Measurements from ENCODE around the gene MPP3.
A peak's percentile ranks its signal among the peaks of the same experiment; 100 is the strongest.

The MPP3 gene

DNA sequence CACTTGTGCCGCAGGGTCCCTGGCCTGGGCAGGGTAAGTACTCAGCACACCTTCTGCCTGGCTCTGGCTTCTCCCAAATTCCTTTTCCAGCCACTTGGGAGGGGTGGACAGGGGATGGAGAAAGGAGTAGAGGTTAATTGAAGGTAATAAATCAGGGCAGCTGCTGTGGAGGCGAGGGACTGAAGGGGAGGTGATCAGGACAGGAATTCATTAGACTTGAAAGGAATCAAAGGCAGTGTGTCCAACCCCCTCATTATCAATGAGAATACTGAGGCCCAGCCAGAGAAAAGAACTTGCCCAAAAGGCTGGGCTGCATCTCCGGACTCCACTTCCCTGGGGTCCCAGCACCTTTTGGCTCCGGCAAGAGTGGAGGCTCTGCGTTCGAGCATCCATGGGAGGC lies 76.7 kb downstream of the MPP3 start:
- Mint-ChIP-seq H3K4me1 (ENCODE audit: low read depth) (peaks cover 7% of the 10 kb centered on the region), H3K4me3 (no peak overlapping the region), H3K27ac (no peak overlapping the region), H3K27me3 (ENCODE audit: low read depth) (peaks cover 41% of the 10 kb centered on the region), H3K36me3 (ENCODE audit: low read depth) (no peaks in the 10 kb centered on the region), H3K9me3 (no peaks in the 10 kb centered on the region)
- no peak for DNase-seq (ENCODE audit: low spot score)

DNA sequence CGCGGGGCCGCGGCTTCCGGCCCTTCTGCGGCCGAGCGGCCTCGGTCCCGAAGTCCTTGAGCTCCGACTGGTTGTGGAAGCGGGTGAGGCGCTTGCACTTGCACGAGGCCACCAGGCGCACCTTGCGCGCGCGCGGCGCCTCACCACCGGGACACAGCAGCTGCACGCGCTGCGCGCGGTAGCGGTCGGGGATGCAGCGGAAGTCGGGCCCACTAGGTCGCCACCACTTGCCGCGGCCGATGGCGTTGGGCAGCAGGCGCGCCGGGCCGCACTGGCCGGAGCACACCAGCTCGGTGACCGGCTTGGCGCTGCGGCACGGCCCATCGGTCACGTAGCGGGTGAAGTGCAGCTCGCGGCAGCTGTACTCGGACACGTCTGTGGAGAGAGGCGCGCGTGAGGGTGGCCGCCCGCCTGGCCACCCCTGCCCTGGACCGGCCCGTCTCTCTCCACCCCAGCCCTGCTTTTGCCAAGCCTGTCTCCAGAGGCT lies 77.5 kb downstream of the MPP3 start:
- Mint-ChIP-seq H3K9me3 (no peaks in the 10 kb centered on the region), H3K27me3 (ENCODE audit: low read depth) (peaks cover 42% of the 10 kb centered on the region), H3K4me1 (ENCODE audit: low read depth) (peaks cover 7% of the 10 kb centered on the region), H3K36me3 (ENCODE audit: low read depth) (no peaks in the 10 kb centered on the region), H3K4me3 (no peak overlapping the region), H3K27ac (no peak overlapping the region)
- DNase-seq (ENCODE audit: low spot score): peak; percentile 20

DNA sequence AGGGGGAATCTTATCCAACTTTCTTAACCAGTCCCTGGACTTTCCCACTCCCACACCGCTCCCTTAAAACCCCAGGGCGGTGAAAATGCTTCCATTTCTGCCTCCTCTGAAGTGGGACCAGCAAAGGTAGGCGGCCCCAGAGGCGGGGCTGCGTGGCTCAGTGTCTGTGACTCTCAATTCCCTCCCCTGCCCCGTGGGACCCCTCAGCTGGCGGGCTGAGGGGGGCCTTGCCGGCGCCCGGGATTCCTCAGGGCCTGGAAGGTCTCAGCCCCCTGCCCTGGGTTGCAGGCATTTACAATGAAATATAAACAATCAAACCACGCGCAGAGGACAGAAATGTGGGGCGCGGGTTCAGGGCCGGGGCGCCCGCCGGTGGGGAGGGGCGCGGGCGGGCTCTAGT lies 78.0 kb downstream of the MPP3 start:
- Mint-ChIP-seq H3K27ac (no peak overlapping the region), H3K4me3 (no peak overlapping the region), H3K36me3 (ENCODE audit: low read depth) (no peaks in the 10 kb centered on the region), H3K27me3 (ENCODE audit: low read depth) (peaks cover 43% of the 10 kb centered on the region), H3K4me1 (ENCODE audit: low read depth) (peaks cover 7% of the 10 kb centered on the region), H3K9me3 (no peaks in the 10 kb centered on the region)
- no peak for DNase-seq (ENCODE audit: low spot score)

DNA sequence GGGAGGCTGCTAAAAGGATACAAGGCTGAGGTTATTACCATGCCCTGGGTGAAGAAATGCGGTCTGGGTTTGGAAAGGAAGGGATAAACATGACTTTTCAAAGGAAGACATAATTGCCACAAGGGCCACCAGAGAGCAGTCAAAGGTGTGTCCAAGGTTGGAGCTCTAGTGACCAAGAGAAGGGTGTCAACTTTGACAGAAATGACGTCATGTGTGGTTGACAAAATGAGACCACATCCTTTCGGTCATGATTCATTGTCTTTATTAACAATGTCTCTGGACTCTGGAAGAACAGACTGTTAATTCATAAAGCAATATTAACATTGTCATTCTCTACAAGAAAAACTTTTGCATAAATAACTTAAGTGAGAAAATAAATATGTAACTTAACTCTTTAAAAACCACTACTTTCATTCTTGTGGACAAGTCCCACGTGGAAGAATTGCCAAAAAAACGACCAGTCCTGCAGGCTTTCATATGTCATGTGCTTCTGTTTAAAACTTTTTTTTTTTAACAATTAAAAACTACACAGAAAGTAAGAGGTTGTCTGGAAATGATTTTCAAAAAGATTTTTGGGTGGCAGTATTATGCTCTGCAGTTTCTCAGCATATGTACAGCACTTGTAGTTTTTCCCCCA lies 79.3 kb downstream of the MPP3 start:
- Mint-ChIP-seq H3K36me3 (ENCODE audit: low read depth) (no peaks in the 10 kb centered on the region), H3K27me3 (ENCODE audit: low read depth) (peaks cover 45% of the 10 kb centered on the region), H3K4me1 (ENCODE audit: low read depth) (peaks cover 12% of the 10 kb centered on the region), H3K9me3 (no peaks in the 10 kb centered on the region), H3K27ac (no peak overlapping the region), H3K4me3 (no peak overlapping the region)
- DNase-seq (ENCODE audit: low spot score): no peak
